Spleen (tissue), 7 donors: ENCODE measurements around the gene BRMS1.

Experiments used
- POLR2A ChIP-seq, 3 donors: fragments of 450-650 bp; IDR thresholded peaks; one replicate each; pipeline ENCODE4 v1.5.1; 2017; ENCODE audit warnings: antibody characterized with exemption in 3 of 3, mild to moderate bottlenecking in 1 of 3
- POLR2AphosphoS5 ChIP-seq, 3 donors: sonication (generic); formaldehyde crosslinking; IDR thresholded peaks; one replicate each; pipeline ENCODE4 v1.5.1; 2017; ENCODE audit warnings: antibody characterized with exemption in 3 of 3
- TF ChIP-seq, protein P1 (sequence below), 11 experiments: fragments of 200-600 bp in 7 of 11; fragments of 450-650 bp in 4 of 11; sonication (generic) in 4 of 11; IDR thresholded peaks in 8 of 11; conservative IDR thresholded peaks in 3 of 11; 1 replicate in 7 of 11; 2 replicates in 4 of 11; pipeline versions ENCODE4 v1.4.0 to v1.8.0; 2016 to 2021; ENCODE audit warnings: antibody characterized with exemption in 11 of 11, inconsistent platforms in 4 of 11, mild to moderate bottlenecking in 1 of 11
- donor health status: DM: no; HTN: no; CAD: no; lungs with moderate emphysema.
- donor health status: DM: no; HTN: no; CAD: no.
- donor health status: DM: no; HTN: no; CAD: no.

DNA sequence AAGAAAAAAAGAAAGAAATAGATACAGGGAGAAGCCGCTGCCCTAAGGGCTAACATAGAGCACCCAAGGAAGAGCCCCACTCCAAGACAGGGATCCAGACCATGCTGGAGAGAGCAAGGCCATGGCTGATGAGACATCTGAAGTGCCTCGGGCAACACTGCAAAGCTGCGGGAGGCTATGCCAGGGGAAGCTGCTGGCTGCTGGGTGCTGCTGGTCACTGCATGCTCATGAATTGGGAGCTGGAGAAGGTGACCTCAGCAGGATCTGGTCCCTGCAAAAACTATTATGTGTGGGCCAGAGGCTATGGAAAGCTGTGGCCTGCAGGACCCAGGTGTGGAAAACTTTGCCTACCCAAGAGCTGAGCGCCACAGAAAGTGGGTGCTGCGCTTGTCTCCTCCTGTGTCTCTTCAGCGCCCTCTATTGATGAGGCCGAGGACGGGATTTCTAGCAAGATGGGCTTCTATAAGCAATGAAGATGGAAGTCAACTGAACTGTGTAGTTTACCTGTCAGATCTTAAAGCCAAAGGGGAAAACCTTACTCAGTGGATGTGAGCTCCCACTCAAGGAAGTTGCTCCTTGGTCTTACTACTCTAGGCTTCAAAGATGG lies 44.0 kb upstream of the BRMS1 start:
- TF ChIP-seq, protein P1, sequence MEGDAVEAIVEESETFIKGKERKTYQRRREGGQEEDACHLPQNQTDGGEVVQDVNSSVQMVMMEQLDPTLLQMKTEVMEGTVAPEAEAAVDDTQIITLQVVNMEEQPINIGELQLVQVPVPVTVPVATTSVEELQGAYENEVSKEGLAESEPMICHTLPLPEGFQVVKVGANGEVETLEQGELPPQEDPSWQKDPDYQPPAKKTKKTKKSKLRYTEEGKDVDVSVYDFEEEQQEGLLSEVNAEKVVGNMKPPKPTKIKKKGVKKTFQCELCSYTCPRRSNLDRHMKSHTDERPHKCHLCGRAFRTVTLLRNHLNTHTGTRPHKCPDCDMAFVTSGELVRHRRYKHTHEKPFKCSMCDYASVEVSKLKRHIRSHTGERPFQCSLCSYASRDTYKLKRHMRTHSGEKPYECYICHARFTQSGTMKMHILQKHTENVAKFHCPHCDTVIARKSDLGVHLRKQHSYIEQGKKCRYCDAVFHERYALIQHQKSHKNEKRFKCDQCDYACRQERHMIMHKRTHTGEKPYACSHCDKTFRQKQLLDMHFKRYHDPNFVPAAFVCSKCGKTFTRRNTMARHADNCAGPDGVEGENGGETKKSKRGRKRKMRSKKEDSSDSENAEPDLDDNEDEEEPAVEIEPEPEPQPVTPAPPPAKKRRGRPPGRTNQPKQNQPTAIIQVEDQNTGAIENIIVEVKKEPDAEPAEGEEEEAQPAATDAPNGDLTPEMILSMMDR (IDR thresholded peaks at IDR 0.05 in 8 of 11, conservative IDR thresholded peaks at IDR 0.05 in 3 of 11): peak in 9 of 11 experiments; percentile 43 to 77 (median 66)
- TF ChIP-seq POLR2AphosphoS5 (IDR thresholded peaks at IDR 0.05) (no peak), POLR2A (IDR thresholded peaks at IDR 0.05) (no peak)
